GM23248 (cell line): ENCODE results near the gene TTC24. TPM values are rescaled to one million over a fixed set of nuclear protein-coding genes. Genes with fewer than 3 reads are reported as not detected.
A peak's percentile ranks its signal among the peaks of the same experiment; 100 is the strongest.
"Not testable (repeated sequence)": the region's sequence is repeated elsewhere in the genome, so short reads cannot be mapped to it uniquely, and the experiment has no call there.

Experiments
- DNase-seq: peaks from one replicate; pipeline ENCODE4 v3.0.0-alpha.2; 2015
- H2AFZ ChIP-seq: fragments of 200-600 bp; sonication (generic); 2 replicates; pipeline ENCODE4 v1.6.1; 2016; ENCODE audit warnings: antibody characterized with exemption
- H3F3A ChIP-seq: fragments of 200-600 bp; sonication (generic); 2 replicates; pipeline ENCODE4 v1.6.1; 2016; ENCODE audit warnings: mild to moderate bottlenecking, antibody characterized with exemption, mixed run types; ENCODE audit not compliant: insufficient read depth
- H3K27ac ChIP-seq: fragments of 200-600 bp; sonication (generic); 2 replicates; pipeline ENCODE4 v1.5.1; 2016; ENCODE audit warnings: mild to moderate bottlenecking
- H3K27me3 ChIP-seq: fragments of 200-600 bp; sonication (generic); replicated peaks from 2 replicates; pipeline ENCODE4 v1.6.1; 2016; ENCODE audit warnings: mild to moderate bottlenecking; ENCODE audit not compliant: insufficient read depth
- H3K36me3 ChIP-seq: fragments of 200-600 bp; sonication (generic); 2 replicates; pipeline ENCODE4 v1.6.1; 2016; ENCODE audit warnings: low read depth, mild to moderate bottlenecking
- H3K4me1 ChIP-seq: fragments of 200-600 bp; sonication (generic); 2 replicates; pipeline ENCODE4 v1.6.1; 2016; ENCODE audit warnings: mild to moderate bottlenecking; ENCODE audit not compliant: insufficient read depth
- H3K4me2 ChIP-seq: fragments of 200-600 bp; sonication (generic); one replicate; pipeline ENCODE4 v1.6.1; 2016; ENCODE audit warnings: mild to moderate bottlenecking; ENCODE audit not compliant: unreplicated experiment
- H3K4me3 ChIP-seq: fragments of 200-600 bp; sonication (generic); 2 replicates; pipeline ENCODE4 v1.5.1; 2016; ENCODE audit warnings: mild to moderate bottlenecking
- H3K79me2 ChIP-seq: fragments of 200-600 bp; sonication (generic); 2 replicates; pipeline ENCODE4 v1.6.1; 2016; ENCODE audit warnings: mild to moderate bottlenecking; ENCODE audit not compliant: insufficient read depth
- H3K9ac ChIP-seq: fragments of 200-600 bp; sonication (generic); 2 replicates; pipeline ENCODE4 v1.6.1; 2016; ENCODE audit warnings: mild to moderate bottlenecking
- H3K9me2 ChIP-seq: fragments of 200-600 bp; sonication (generic); 2 replicates; pipeline ENCODE4 v1.6.1; 2016; ENCODE audit warnings: mixed run types, mild to moderate bottlenecking, moderate library complexity; ENCODE audit not compliant: insufficient read depth
- H3K9me3 ChIP-seq: fragments of 200-600 bp; sonication (generic); one replicate; pipeline ENCODE4 v1.6.1; 2017; ENCODE audit warnings: low read depth
- H4K20me1 ChIP-seq: fragments of 200-600 bp; sonication (generic); 2 replicates; pipeline ENCODE4 v1.6.0; 2016; ENCODE audit not compliant: insufficient read depth
- EZH2 ChIP-seq: fragments of 200-600 bp; sonication (generic); IDR thresholded peaks from 2 replicates; pipeline ENCODE4 v1.6.1; 2018; ENCODE audit warnings: antibody characterized with exemption, mild to moderate bottlenecking; ENCODE audit not compliant: insufficient read depth, poor library complexity, severe bottlenecking
- EZH2phosphoT487 ChIP-seq: fragments of 200-600 bp; sonication (generic); IDR thresholded peaks from 2 replicates; pipeline ENCODE4 v1.6.1; 2018; ENCODE audit warnings: antibody characterized with exemption, moderate library complexity, mild to moderate bottlenecking, low read depth; ENCODE audit not compliant: insufficient read depth
- WGBS, 2 experiments: methylation state at CpG; one replicate each; pipeline ENCODE4 v1.1.6; 2015 to 2017; ENCODE audit warnings: low lambda C conversion rate in 2 of 2, low coverage in 1 of 2; ENCODE audit errors: missing lambda C conversion rate in 2 of 2; 5-methylcytosine and 5-hydroxymethylcytosine counted together
- in situ Hi-C: fragments of 300-500 bp; cut with MboI; formaldehyde crosslinking; loops from 2 replicates; pipeline ENCODE4 v1.15.0; 2020
- polyA plus RNA-seq: library from polyadenylated mRNA; unstranded; fragments of >200 nt; fragmentation: Nextera tagmentation; extraction: Ambion mirVana; gene quantifications from 2 replicates; pipeline ENCODE4 v1.2.1, GENCODE V29; 2016
- total RNA-seq: library from RNA; depleted of rRNA; stranded (reverse); fragments of >200 nt; shearing (Covaris generic); gene quantifications from 2 replicates; pipeline ENCODE4 v1.2.3, GENCODE V29; 2014; rRNA removed

Gene TTC24
- total and polyA plus RNA-seq, 2 experiments from 2014 or later: not detected

GRCh38 chr1:156627313-156627880 lies 47.9 kb downstream of the TTC24 start:
- H3K9ac ChIP-seq: no peak overlapping the region
- no peak overlapping the region for H2AFZ ChIP-seq
- no peak overlapping the region for H3K4me3 ChIP-seq
- no peak for TF ChIP-seq EZH2
- TF ChIP-seq EZH2phosphoT487: no peak
- no peaks in the 10 kb centered on the region for H3K36me3 ChIP-seq
- no peak overlapping the region for H3K27ac ChIP-seq
- WGBS, 2 experiments: 95 to 97% methylated on average over 2 of the region's 2 CpGs
- H4K20me1 ChIP-seq: no peaks in the 10 kb centered on the region
- H3F3A ChIP-seq: no peaks in the 10 kb centered on the region
- no peak overlapping the region for H3K4me2 ChIP-seq
- in situ Hi-C loops: no loop called here
- H3K9me2 ChIP-seq: no peaks in the 10 kb centered on the region
- DNase-seq: peak; percentile 59
- no peaks in the 10 kb centered on the region for H3K9me3 ChIP-seq
- no peaks in the 10 kb centered on the region for H3K4me1 ChIP-seq
- H3K27me3 ChIP-seq: peaks cover 66% of the 10 kb centered on the region
- no peaks in the 10 kb centered on the region for H3K79me2 ChIP-seq

GRCh38 chr1:156629823-156630449 lies 50.4 kb downstream of the TTC24 start:
- no peaks in the 10 kb centered on the region for H3K9me3 ChIP-seq
- no peaks in the 10 kb centered on the region for H3K9me2 ChIP-seq
- no peak for DNase-seq
- H4K20me1 ChIP-seq: no peaks in the 10 kb centered on the region
- no peak for TF ChIP-seq EZH2phosphoT487
- no peak for TF ChIP-seq EZH2
- 67 to 71% methylated on average over 8 of the region's 8 CpGs for WGBS, 2 experiments
- no peaks in the 10 kb centered on the region for H3K4me1 ChIP-seq
- no peaks in the 10 kb centered on the region for H3K79me2 ChIP-seq
- H3K27ac ChIP-seq: no peak overlapping the region
- H2AFZ ChIP-seq: no peak overlapping the region
- no peak overlapping the region for H3K4me2 ChIP-seq
- no peak overlapping the region for H3K4me3 ChIP-seq
- H3F3A ChIP-seq: no peaks in the 10 kb centered on the region
- in situ Hi-C loops: no loop called here
- H3K9ac ChIP-seq: no peak overlapping the region
- peaks cover 62% of the 10 kb centered on the region for H3K27me3 ChIP-seq
- no peaks in the 10 kb centered on the region for H3K36me3 ChIP-seq

GRCh38 chr1:156631152-156631551 lies 51.6 kb downstream of the TTC24 start:
- H3K4me3 ChIP-seq, H3K36me3 ChIP-seq, in situ Hi-C loops, H3K4me1 ChIP-seq, H3F3A ChIP-seq, DNase-seq, H3K9me3 ChIP-seq, H3K4me2 ChIP-seq, H3K9me2 ChIP-seq, H3K9ac ChIP-seq, H3K27ac ChIP-seq, H3K79me2 ChIP-seq, H4K20me1 ChIP-seq, H2AFZ ChIP-seq: not testable (repeated sequence)
- H3K27me3 ChIP-seq: peaks cover 57% of the 10 kb centered on the region
- WGBS, 2 experiments: 36 to 44% methylated on average over 7 to 9 of the region's 9 CpGs

- no peaks in the 10 kb centered on the region for H3K4me1 ChIP-seq
- no peaks in the 10 kb centered on the region for H3F3A ChIP-seq
- no peaks in the 10 kb centered on the region for H3K9me2 ChIP-seq
- H3K36me3 ChIP-seq: no peaks in the 10 kb centered on the region
- no peaks in the 10 kb centered on the region for H3K9me3 ChIP-seq
- peaks cover 58% of the 10 kb centered on the region for H3K27me3 ChIP-seq
- no peaks in the 10 kb centered on the region for H4K20me1 ChIP-seq
- H3K9ac ChIP-seq: no peak overlapping the region
- H3K79me2 ChIP-seq: no peaks in the 10 kb centered on the region
- no peak overlapping the region for H3K27ac ChIP-seq
- in situ Hi-C loops: no loop called here
- no peak overlapping the region for H3K4me2 ChIP-seq
- WGBS, 2 experiments: 6 to 14% methylated on average over 3 of the region's 3 CpGs
- TF ChIP-seq EZH2phosphoT487: no peak
- TF ChIP-seq EZH2: no peak
- H2AFZ ChIP-seq: no peak overlapping the region
- no peak overlapping the region for H3K4me3 ChIP-seq
- no peak for DNase-seq
Observed at GRCh38 chr1:156632355-156632754, 52.8 kb downstream of the TTC24 start.

Other genes with a start within 250 kb of the TTC24 start
- gene CCT3, start 241.4 kb upstream of the TTC24 start, total RNA-seq: 248 and 307 TPM in 2 replicates
- 226 and 232 TPM in 2 replicates for gene CCT3, start 241.4 kb upstream of the TTC24 start, polyA plus RNA-seq
- not detected in 2 replicates for gene TSACC, start 241.2 kb upstream of the TTC24 start, total RNA-seq
- gene TSACC, start 241.2 kb upstream of the TTC24 start, polyA plus RNA-seq: 1.3 and 1.4 TPM in 2 replicates
- not detected in 2 replicates for gene RHBG, start 210.5 kb upstream of the TTC24 start, total RNA-seq
- not detected in 2 replicates for gene RHBG, start 210.5 kb upstream of the TTC24 start, polyA plus RNA-seq
- gene MEF2D, start 78.9 kb upstream of the TTC24 start, total RNA-seq: 22.3 and 23.6 TPM in 2 replicates
- gene MEF2D, start 78.9 kb upstream of the TTC24 start, polyA plus RNA-seq: 32.1 and 34.1 TPM in 2 replicates
- 12.5 and 14.7 TPM in 2 replicates for gene IQGAP3, start 7.2 kb upstream of the TTC24 start, total RNA-seq
- gene IQGAP3, start 7.2 kb upstream of the TTC24 start, polyA plus RNA-seq: 5.5 and 5.6 TPM in 2 replicates
- 51.2 and 68.7 TPM in 2 replicates for gene NAXE, start 12.1 kb downstream of the TTC24 start, total RNA-seq
- gene NAXE, start 12.1 kb downstream of the TTC24 start, polyA plus RNA-seq: 86.2 and 87.4 TPM in 2 replicates
- 9.5 and 12.5 TPM in 2 replicates for gene GPATCH4, start 21.8 kb downstream of the TTC24 start, total RNA-seq
- 43.0 and 46.6 TPM in 2 replicates for gene GPATCH4, start 21.8 kb downstream of the TTC24 start, polyA plus RNA-seq
- not detected in 2 replicates for gene HAPLN2, start 39.7 kb downstream of the TTC24 start, total RNA-seq
- not detected in 2 replicates for gene HAPLN2, start 39.7 kb downstream of the TTC24 start, polyA plus RNA-seq
- not detected in 2 replicates for gene BCAN, start 62.4 kb downstream of the TTC24 start, total RNA-seq
- not detected in 2 replicates for gene BCAN, start 62.4 kb downstream of the TTC24 start, polyA plus RNA-seq
- gene NES, start 97.7 kb downstream of the TTC24 start, total RNA-seq: 15.0 and 23.0 TPM in 2 replicates
- gene NES, start 97.7 kb downstream of the TTC24 start, polyA plus RNA-seq: 2.2 TPM in 2 replicates
- gene CRABP2, start 125.9 kb downstream of the TTC24 start, total RNA-seq: 23.3 and 38.8 TPM in 2 replicates
- 64.1 and 68.6 TPM in 2 replicates for gene CRABP2, start 125.9 kb downstream of the TTC24 start, polyA plus RNA-seq
- 4.5 and 5.6 TPM in 2 replicates for gene METTL25B, start 148.7 kb downstream of the TTC24 start, total RNA-seq
- gene METTL25B, start 148.7 kb downstream of the TTC24 start, polyA plus RNA-seq: 7.4 and 10.1 TPM in 2 replicates
- gene ISG20L2, start 149.0 kb downstream of the TTC24 start, total RNA-seq: 10.4 TPM in 2 replicates
- 17.8 and 21.5 TPM in 2 replicates for gene ISG20L2, start 149.0 kb downstream of the TTC24 start, polyA plus RNA-seq
- 49.2 and 55.7 TPM in 2 replicates for gene MRPL24, start 161.4 kb downstream of the TTC24 start, total RNA-seq
- 91.4 and 93.7 TPM in 2 replicates for gene MRPL24, start 161.4 kb downstream of the TTC24 start, polyA plus RNA-seq
- 184 and 185 TPM in 2 replicates for gene HDGF, start 172.0 kb downstream of the TTC24 start, total RNA-seq
- gene HDGF, start 172.0 kb downstream of the TTC24 start, polyA plus RNA-seq: 95.4 and 131 TPM in 2 replicates
- 32.4 and 43.6 TPM in 2 replicates for gene PRCC, start 187.8 kb downstream of the TTC24 start, total RNA-seq
- gene PRCC, start 187.8 kb downstream of the TTC24 start, polyA plus RNA-seq: 57.0 and 62.4 TPM in 2 replicates
- gene SH2D2A, start 237.1 kb downstream of the TTC24 start, total RNA-seq: not detected in 2 replicates
- gene SH2D2A, start 237.1 kb downstream of the TTC24 start, polyA plus RNA-seq: 0.43 and 0.96 TPM in 2 replicates